Mucosa of descending colon (tissue), 3 donors: ENCODE measurements around the gene ITGA1. TPM values are rescaled to one million over a fixed set of nuclear protein-coding genes. Genes with fewer than 3 reads are reported as not detected.

Experiments used
- ATAC-seq: fragments of 200-7000 bp; cut with Tn5 transposase; one replicate; pipeline ENCODE4 v1.9.1; 2020; ENCODE audit warnings: mild to moderate bottlenecking, moderate library complexity
- DNase-seq, 3 donors: peaks; one replicate each; pipeline ENCODE4 v3.0.0-alpha.2; 2020
- H3K36me3 ChIP-seq: fragments of 200-600 bp; one replicate; pipeline ENCODE4 v1.8.0; 2021; ENCODE audit warnings: low read depth, mild to moderate bottlenecking
- H3K4me1 ChIP-seq: fragments of 200-600 bp; one replicate; pipeline ENCODE4 v1.8.0; 2021; ENCODE audit warnings: low read depth, mild to moderate bottlenecking
- H3K4me3 ChIP-seq: fragments of 200-600 bp; one replicate; pipeline ENCODE4 v1.8.0; 2021; ENCODE audit warnings: mild to moderate bottlenecking
- H3K9me3 ChIP-seq: fragments of 200-600 bp; one replicate; pipeline ENCODE4 v1.8.0; 2021; ENCODE audit warnings: mild to moderate bottlenecking
- CTCF ChIP-seq: fragments of 200-600 bp; IDR thresholded peaks from one replicate; pipeline ENCODE4 v1.8.0; 2022; ENCODE audit warnings: antibody characterized with exemption, mild to moderate bottlenecking
- intact Hi-C, 2 donors: fragments of 100-400 bp; cut with DNase I in 1 of 2; cut with micrococcal nuclease in 1 of 2; formaldehyde crosslinking; loops; one replicate each; pipeline versions ENCODE4 v1.11.0 to v1.11.1; 2022; cut with DNase I, micrococcal nuclease
- total RNA-seq, 3 donors: library from RNA; stranded (reverse); fragmentation: NEBNext Ultra II Directional in 2 of 3; extraction: Animal tissue kit (Norgen Biotek cat#: 25700) in 2 of 3; gene quantifications; one replicate each; pipeline versions ENCODE4 v1.2.1 to v1.2.4, GENCODE V29; 2021 to 2023
- donor health status: DM: no; HTN: no; CAD: no; lungs with moderate emphysema.
- donor health status: DM: no; HTN: no; CAD: no.
- donor health status: DM: no; HTN: yes; CAD: no.

Gene ITGA1
- total RNA-seq, 3 donors from 2014 or later: 18.7 to 207 (median 42.0) TPM

GRCh38 chr5:52893863-52894262, 106.1 kb downstream of the ITGA1 start:
- no peak for ATAC-seq
- no peak for TF ChIP-seq CTCF
- no peaks in the 10 kb centered on the region for H3K36me3 ChIP-seq
- no peaks in the 10 kb centered on the region for H3K9me3 ChIP-seq
- intact Hi-C loops: loop anchor here in 1 of 2 donors (10.0 kb wide), 1 partner anchor 99 kb away; no protein-coding TSS in a partner anchor
- H3K4me3 ChIP-seq: no peak overlapping the region
- no peak for DNase-seq
- no peaks in the 10 kb centered on the region for H3K4me1 ChIP-seq

DNA sequence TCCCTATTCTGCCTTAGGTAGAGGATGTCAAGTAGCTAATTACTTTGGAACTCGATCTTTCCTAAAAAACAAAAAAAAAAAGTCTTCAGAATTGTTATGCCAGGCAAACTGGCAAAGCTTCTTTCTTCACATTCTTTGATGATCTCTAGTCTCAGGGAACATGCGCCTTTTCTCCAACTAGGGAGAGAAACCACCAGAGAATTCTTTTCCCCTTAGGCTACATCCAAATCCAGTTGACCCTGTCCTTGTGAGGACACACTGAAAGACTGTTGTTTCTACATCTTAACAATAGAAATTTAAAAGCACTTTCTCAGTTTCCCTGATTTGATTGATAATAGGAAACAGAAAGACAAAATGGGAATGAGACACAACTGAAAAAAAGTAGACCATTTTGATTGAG, 106.7 kb downstream of the ITGA1 start:
- no peaks in the 10 kb centered on the region for H3K9me3 ChIP-seq
- intact Hi-C loops: loop anchor here in 1 of 2 donors (10.0 kb wide), 1 partner anchor 100 kb away; no protein-coding TSS in a partner anchor
- H3K4me1 ChIP-seq: no peaks in the 10 kb centered on the region
- no peaks in the 10 kb centered on the region for H3K36me3 ChIP-seq
- no peak overlapping the region for H3K4me3 ChIP-seq
- no peak for DNase-seq
- no peak for TF ChIP-seq CTCF
- ATAC-seq: no peak

DNA sequence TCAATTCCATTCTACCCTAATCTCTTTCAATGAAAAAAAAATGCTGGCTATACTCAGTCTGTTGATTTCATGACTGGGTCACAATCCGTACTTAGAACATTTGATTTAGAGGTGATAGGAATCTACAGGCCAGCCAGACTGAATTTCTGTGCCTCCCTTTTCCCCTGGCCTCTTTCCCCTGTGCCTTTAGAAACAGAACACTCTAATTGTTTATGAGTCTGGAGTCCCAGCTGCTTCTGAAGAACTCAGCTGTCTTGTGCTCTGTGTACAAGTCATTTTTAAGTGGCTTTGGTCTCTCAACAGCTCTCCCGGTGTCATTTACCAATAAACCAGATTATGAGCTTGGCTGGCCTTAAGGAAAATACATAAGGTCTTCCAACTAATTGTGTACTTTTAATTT, 107.4 kb downstream of the ITGA1 start:
- no peak for TF ChIP-seq CTCF
- DNase-seq: no peak

DNA sequence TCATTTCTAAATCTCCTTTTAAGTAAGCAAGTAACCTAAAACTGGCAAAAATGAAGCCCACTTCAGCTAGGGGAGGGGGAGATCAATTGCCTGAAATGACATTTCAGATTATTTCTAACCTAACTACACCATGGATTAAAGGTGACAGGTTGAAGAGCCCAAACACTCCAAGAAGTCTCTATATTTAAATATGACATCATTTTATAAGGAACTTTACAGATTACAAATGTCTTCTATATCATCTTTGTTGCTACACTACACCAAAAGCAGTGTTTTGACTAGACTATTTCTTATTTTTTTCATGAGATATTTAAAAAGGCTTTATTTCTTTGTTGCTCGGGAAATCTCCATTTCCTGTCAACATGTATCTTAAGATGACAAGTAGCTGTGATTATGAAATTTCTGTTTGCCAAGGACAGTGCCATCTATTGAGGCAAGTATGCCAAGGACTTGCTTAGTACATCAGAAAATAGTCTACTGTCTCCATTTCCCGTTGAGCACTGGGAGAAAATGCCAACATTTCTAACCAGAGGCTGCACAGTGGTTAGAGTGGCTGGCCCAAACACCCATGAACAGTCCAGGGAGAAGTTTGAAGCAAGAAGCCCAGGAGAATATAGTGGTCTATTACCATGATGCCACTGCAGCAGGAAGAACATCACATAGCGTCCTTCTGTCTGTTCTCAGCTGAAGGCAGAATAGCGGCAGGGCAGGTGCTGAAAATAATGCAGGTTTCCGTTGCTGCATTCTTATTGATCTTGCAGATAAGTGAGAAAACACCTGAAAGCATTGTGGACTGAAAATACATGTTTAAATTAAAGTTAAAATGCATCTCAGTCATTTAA, 108.1 kb downstream of the ITGA1 start:
- Histone ChIP-seq H3K9me3 (no peaks in the 10 kb centered on the region), H3K4me3 (no peak overlapping the region), H3K36me3 (no peaks in the 10 kb centered on the region), H3K4me1 (no peaks in the 10 kb centered on the region)
- intact Hi-C loops: loop anchor here in 1 of 2 donors (10.0 kb wide), 1 partner anchor 101 kb away; no protein-coding TSS in a partner anchor
- DNase-seq (no peak), ATAC-seq (no peak)
- no peak for TF ChIP-seq CTCF

More for the DNA sequence above, 107.4 kb downstream of the ITGA1 start:
- no peak for ATAC-seq
- Histone ChIP-seq H3K4me3 (no peak overlapping the region), H3K9me3 (no peaks in the 10 kb centered on the region), H3K36me3 (no peaks in the 10 kb centered on the region), H3K4me1 (no peaks in the 10 kb centered on the region)
- intact Hi-C loops: loop anchor here in 1 of 2 donors (10.0 kb wide), 1 partner anchor 100 kb away; no protein-coding TSS in a partner anchor

GRCh38 chr5:52896534-52897237, 109.0 kb downstream of the ITGA1 start:
- no peak overlapping the region for H3K4me3 ChIP-seq
- TF ChIP-seq CTCF: no peak
- H3K9me3 ChIP-seq: no peaks in the 10 kb centered on the region
- intact Hi-C loops: loop anchor here in 1 of 2 donors (10.0 kb wide), 1 partner anchor 102 kb away; no protein-coding TSS in a partner anchor
- no peaks in the 10 kb centered on the region for H3K36me3 ChIP-seq
- no peak for ATAC-seq
- no peak for DNase-seq
- no peaks in the 10 kb centered on the region for H3K4me1 ChIP-seq
